GM12878 (cell line): Measurements from ENCODE around the gene S100A6. TPM values are rescaled to one million over a fixed set of nuclear protein-coding genes. Genes with fewer than 3 reads are reported as not detected.
A peak's percentile ranks its signal among the peaks of the same experiment; 100 is the strongest.

Experiments
- TCF12 ChIP-seq: IDR thresholded peaks from 2 replicates; pipeline ENCODE4 v1.6.1; 2011; ENCODE audit warnings: low read depth, mild to moderate bottlenecking, low read length
- polyA plus RNA-seq, 11 experiments: library from polyadenylated mRNA; depleted of rRNA in 4 of 11; unstranded in 6 of 11; stranded (reverse) in 5 of 11; fragments of >200 nt; fragmentation: Nextera tagmentation in 4 of 11; fragmentation: Illumina TruSeq in 1 of 11; extraction: Ambion mirVana in 4 of 11; extraction: Trizol in 1 of 11; gene quantifications; 1 replicate in 1 of 11; 2 replicates in 10 of 11; pipeline versions ENCODE4 v1.2.1 to v1.2.3, GENCODE V29; 2011 to 2016; ENCODE audit warnings: inconsistent platforms in 2 of 11, missing spikeins in 2 of 11, low read depth in 1 of 11
- total RNA-seq, 4 experiments: library from RNA; depleted of rRNA in 3 of 4; stranded (reverse); fragments of >200 nt in 3 of 4; fragmentation: Illumina TruSeq in 1 of 4; extraction: Trizol in 1 of 4; gene quantifications; 2 replicates each; pipeline versions ENCODE4 v1.2.1 to v1.2.3, GENCODE V29; 2013 to 2021
- TF ChIP-seq, protein P1 (sequence below): fragments of 450-650 bp; formaldehyde crosslinking; IDR thresholded peaks from 2 replicates; pipeline ENCODE4 v1.4.0; 2020; ENCODE audit warnings: mild to moderate bottlenecking, moderate library complexity
- TF ChIP-seq, protein P2 (sequence below): fragments of 150-350 bp; IDR thresholded peaks from 2 replicates; pipeline ENCODE4 v1.6.1; 2014; ENCODE audit warnings: mild to moderate bottlenecking, low read depth, low read length

Gene S100A6
- total and polyA plus RNA-seq, 10 of the 15 experiments (the other 5 are each of a cell fraction or from before 2014, with no cell fraction given) = 7.2 to 121 (median 45.7) TPM

DNA sequence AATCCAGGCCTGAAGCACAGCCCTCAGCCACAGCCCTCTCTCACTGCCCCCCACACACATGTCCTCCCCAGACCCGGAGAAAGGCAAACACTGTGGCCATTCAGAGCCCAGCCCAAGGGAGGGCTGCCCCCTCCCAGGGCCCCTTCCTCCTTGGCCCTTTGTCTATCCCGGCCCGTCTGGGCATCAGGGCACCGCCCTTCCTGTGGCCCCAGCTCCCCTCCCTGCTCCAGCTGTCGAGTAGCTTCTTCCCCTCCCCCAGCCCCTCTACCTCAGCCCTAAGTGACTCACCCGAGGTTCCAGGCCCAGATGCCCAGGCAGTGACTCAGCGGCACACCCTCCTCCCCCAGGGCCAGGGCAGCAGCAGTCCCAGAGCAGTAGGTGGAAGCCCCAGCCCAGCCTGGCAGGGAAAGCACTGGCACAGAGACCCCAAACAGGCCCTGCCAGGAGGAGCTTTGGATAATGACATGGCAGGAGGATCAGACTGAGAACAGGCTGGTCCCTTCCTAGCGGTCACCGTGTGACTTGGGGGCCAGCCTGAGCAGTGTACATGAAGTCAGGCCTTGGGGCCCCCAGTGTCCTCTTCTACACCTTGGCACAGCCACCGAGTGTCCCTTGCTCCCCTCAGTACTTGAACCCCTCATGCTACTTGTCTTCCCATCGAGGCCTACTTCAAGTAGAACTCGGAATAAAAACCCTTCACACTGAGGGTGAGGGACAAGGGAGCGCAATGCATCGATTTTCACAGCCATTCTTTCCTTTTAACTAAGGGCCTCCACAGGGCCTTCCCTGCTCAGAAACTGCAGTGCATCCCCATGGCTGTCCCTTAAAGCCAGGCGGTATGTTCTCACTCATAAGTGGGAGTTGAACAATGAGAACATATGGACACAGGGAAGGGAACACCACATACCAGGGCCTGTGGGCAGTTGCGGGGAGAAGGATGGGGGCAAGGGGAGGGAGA is 30.9 kb upstream of the S100A6 start (continued):
- TF ChIP-seq, protein P1, sequence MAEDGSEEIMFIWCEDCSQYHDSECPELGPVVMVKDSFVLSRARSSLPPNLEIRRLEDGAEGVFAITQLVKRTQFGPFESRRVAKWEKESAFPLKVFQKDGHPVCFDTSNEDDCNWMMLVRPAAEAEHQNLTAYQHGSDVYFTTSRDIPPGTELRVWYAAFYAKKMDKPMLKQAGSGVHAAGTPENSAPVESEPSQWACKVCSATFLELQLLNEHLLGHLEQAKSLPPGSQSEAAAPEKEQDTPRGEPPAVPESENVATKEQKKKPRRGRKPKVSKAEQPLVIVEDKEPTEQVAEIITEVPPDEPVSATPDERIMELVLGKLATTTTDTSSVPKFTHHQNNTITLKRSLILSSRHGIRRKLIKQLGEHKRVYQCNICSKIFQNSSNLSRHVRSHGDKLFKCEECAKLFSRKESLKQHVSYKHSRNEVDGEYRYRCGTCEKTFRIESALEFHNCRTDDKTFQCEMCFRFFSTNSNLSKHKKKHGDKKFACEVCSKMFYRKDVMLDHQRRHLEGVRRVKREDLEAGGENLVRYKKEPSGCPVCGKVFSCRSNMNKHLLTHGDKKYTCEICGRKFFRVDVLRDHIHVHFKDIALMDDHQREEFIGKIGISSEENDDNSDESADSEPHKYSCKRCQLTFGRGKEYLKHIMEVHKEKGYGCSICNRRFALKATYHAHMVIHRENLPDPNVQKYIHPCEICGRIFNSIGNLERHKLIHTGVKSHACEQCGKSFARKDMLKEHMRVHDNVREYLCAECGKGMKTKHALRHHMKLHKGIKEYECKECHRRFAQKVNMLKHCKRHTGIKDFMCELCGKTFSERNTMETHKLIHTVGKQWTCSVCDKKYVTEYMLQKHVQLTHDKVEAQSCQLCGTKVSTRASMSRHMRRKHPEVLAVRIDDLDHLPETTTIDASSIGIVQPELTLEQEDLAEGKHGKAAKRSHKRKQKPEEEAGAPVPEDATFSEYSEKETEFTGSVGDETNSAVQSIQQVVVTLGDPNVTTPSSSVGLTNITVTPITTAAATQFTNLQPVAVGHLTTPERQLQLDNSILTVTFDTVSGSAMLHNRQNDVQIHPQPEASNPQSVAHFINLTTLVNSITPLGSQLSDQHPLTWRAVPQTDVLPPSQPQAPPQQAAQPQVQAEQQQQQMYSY (CRISPR knock-in tag) = no peak
- TF ChIP-seq, protein P2, sequence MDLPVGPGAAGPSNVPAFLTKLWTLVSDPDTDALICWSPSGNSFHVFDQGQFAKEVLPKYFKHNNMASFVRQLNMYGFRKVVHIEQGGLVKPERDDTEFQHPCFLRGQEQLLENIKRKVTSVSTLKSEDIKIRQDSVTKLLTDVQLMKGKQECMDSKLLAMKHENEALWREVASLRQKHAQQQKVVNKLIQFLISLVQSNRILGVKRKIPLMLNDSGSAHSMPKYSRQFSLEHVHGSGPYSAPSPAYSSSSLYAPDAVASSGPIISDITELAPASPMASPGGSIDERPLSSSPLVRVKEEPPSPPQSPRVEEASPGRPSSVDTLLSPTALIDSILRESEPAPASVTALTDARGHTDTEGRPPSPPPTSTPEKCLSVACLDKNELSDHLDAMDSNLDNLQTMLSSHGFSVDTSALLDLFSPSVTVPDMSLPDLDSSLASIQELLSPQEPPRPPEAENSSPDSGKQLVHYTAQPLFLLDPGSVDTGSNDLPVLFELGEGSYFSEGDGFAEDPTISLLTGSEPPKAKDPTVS = no peak
- TF ChIP-seq TCF12 = peak; percentile 72
